DND-41 (cell line): Measurements from ENCODE around the gene GTF2H4.

Experiments used
- CTCF ChIP-seq: IDR thresholded peaks from 2 replicates; pipeline ENCODE4 v1.5.1; 2012; ENCODE audit warnings: borderline replicate concordance, low read length, moderate library complexity, mild to moderate bottlenecking; ENCODE audit not compliant: poor library complexity, severe bottlenecking; ENCODE audit errors: extremely low read depth
- EZH2 ChIP-seq: IDR thresholded peaks from 3 replicates; pipeline ENCODE4 v1.6.1; 2012; ENCODE audit warnings: borderline replicate concordance, low read depth, mild to moderate bottlenecking, moderate library complexity, low read length, inconsistent platforms; ENCODE audit not compliant: severe bottlenecking

- no peak for TF ChIP-seq CTCF
- no peak for TF ChIP-seq EZH2
These were observed 5.7 kb downstream of the GTF2H4 start for GRCh38 chr6:30913721-30914075.
